ENCODE data around the gene WDR64. TPM values are rescaled to one million over a fixed set of nuclear protein-coding genes. Genes with fewer than 3 reads are reported as not detected.

Gene WDR64
- total and polyA plus RNA-seq, 2 of the 13 experiments (the other 11 are each of a cell fraction or from before 2014, with no cell fraction given), result not detected

- DNase-seq (ENCODE audit: low spot score), result no peak
- POLR2A ChIA-PET, result no interaction called here
- H3K9me3 ChIP-seq (ENCODE audit: low read length), result no peaks in the 10 kb centered on the region
- BruUV-seq (replicated peaks), result no TSS peak
- no peak overlapping the region for H3K9ac ChIP-seq (ENCODE audit: insufficient read depth, low read depth, low read length)
- H2AFZ ChIP-seq (ENCODE audit: low read length), result no peak overlapping the region
- no peaks in the 10 kb centered on the region; a peak in 1 of 5 replicates for H3K27me3 ChIP-seq (ENCODE audit: control insufficient read depth in 1 of 2, insufficient read depth in 2 of 2, low read length in 2 of 2)
- intact Hi-C loops (cut with micrococcal nuclease; ENCODE audit: unreplicated experiment) (no loop called here), in situ Hi-C loops (cut with HindIII; ENCODE audit: extremely low pct_ligation_motif_present, low pct_unique_long_range_greater_than_20kb) (no loop called here)
- no peak for FAIRE-seq
- H3K27ac ChIP-seq (ENCODE audit: extremely low read length, insufficient read depth, low read length), result no peak overlapping the region
- CTCF ChIA-PET (ENCODE audit: low intra/inter-chr PET ratio, low total read pairs), result no interaction called here
- H3K36me3 ChIP-seq (replicated peaks in 1 of 2; ENCODE audit: control insufficient read depth in 1 of 2, insufficient read depth in 2 of 2, low read length in 2 of 2), result no peaks in the 10 kb centered on the region
- no peak overlapping the region for H3K4me3 ChIP-seq (replicated peaks in 1 of 3; ENCODE audit: insufficient read depth in 1 of 3, low read depth in 2 of 3, low read length in 3 of 3)
- no peak overlapping the region for H3K4me2 ChIP-seq (ENCODE audit: low read depth, low read length)
- H3K79me2 ChIP-seq (ENCODE audit: insufficient read depth, low read length), result no peaks in the 10 kb centered on the region
- WGBS (ENCODE audit: low lambda C conversion rate), result 2% methylated on average over 2 of the region's 2 CpGs
- no peak for ATAC-seq
- no peaks in the 10 kb centered on the region for H3K4me1 ChIP-seq (ENCODE audit: insufficient read depth, low read length)
- no peaks in the 10 kb centered on the region for H4K20me1 ChIP-seq (ENCODE audit: insufficient read depth, low read length)
- TF ChIP-seq, protein P1, sequence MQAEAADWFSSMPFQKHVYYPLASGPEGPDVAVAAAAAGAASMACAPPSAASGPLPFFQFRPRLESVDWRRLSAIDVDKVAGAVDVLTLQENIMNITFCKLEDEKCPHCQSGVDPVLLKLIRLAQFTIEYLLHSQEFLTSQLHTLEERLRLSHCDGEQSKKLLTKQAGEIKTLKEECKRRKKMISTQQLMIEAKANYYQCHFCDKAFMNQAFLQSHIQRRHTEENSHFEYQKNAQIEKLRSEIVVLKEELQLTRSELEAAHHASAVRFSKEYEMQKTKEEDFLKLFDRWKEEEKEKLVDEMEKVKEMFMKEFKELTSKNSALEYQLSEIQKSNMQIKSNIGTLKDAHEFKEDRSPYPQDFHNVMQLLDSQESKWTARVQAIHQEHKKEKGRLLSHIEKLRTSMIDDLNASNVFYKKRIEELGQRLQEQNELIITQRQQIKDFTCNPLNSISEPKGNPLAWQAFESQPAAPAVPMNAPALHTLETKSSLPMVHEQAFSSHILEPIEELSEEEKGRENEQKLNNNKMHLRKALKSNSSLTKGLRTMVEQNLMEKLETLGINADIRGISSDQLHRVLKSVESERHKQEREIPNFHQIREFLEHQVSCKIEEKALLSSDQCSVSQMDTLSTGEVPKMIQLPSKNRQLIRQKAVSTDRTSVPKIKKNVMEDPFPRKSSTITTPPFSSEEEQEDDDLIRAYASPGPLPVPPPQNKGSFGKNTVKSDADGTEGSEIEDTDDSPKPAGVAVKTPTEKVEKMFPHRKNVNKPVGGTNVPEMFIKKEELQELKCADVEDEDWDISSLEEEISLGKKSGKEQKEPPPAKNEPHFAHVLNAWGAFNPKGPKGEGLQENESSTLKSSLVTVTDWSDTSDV (CRISPR knock-in tag; IDR thresholded peaks at IDR 0.05), result no peak
- no peak for TF ChIP-seq TBX3 (IDR thresholded peaks at IDR 0.05; ENCODE audit: borderline replicate concordance)
- no peak for TF ChIP-seq AHR (CRISPR knock-in tag; IDR thresholded peaks at IDR 0.05)
- no peak for TF ChIP-seq HES4 (CRISPR knock-in tag; IDR thresholded peaks at IDR 0.05; ENCODE audit: borderline replicate concordance)
- TF ChIP-seq RXRB (CRISPR knock-in tag; IDR thresholded peaks at IDR 0.05; ENCODE audit: borderline replicate concordance), result no peak
- TF ChIP-seq ZFP62 (CRISPR knock-in tag; IDR thresholded peaks at IDR 0.05), result no peak
- TF ChIP-seq, protein P2, sequence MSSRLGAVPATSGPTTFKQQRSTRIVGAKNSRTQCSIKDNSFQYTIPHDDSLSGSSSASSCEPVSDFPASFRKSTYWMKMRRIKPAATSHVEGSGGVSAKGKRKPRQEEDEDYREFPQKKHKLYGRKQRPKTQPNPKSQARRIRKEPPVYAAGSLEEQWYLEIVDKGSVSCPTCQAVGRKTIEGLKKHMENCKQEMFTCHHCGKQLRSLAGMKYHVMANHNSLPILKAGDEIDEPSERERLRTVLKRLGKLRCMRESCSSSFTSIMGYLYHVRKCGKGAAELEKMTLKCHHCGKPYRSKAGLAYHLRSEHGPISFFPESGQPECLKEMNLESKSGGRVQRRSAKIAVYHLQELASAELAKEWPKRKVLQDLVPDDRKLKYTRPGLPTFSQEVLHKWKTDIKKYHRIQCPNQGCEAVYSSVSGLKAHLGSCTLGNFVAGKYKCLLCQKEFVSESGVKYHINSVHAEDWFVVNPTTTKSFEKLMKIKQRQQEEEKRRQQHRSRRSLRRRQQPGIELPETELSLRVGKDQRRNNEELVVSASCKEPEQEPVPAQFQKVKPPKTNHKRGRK (CRISPR knock-in tag; IDR thresholded peaks at IDR 0.05), result no peak
- TF ChIP-seq ZUFSP (CRISPR knock-in tag; IDR thresholded peaks at IDR 0.05; ENCODE audit: borderline replicate concordance), result no peak
- no peak for TF ChIP-seq FOXO4 (CRISPR knock-in tag; conservative IDR thresholded peaks at IDR 0.05)
- no peak for TF ChIP-seq NFIB (CRISPR knock-in tag; IDR thresholded peaks at IDR 0.05; ENCODE audit: borderline replicate concordance)
- TF ChIP-seq CEBPZ (IDR thresholded peaks at IDR 0.05; ENCODE audit: low read length), result no peak
- no peak for TF ChIP-seq HOXA7 (CRISPR knock-in tag; IDR thresholded peaks at IDR 0.05)
- no peak for TF ChIP-seq ZBTB21 (CRISPR knock-in tag; IDR thresholded peaks at IDR 0.05)
- TF ChIP-seq RFX3 (CRISPR knock-in tag; IDR thresholded peaks at IDR 0.05), result no peak
Observed at GRCh38 chr1:241767737-241768136, 115.7 kb downstream of the WDR64 start.
